ENCODE results near the gene CTNNBL1.

Gene CTNNBL1

GRCh38 chr20:37686762-37687477 lies 6.9 kb upstream of the CTNNBL1 start:
- H3K4me1 ChIP-seq: no peaks in the 10 kb centered on the region
- no peak overlapping the region for H3K27ac ChIP-seq
- H3K9ac ChIP-seq: no peak overlapping the region
- TF ChIP-seq CTCF (IDR thresholded peaks at IDR 0.05): no peak
- no peak overlapping the region for H2AFZ ChIP-seq
- H3K9me3 ChIP-seq (ENCODE audit: control insufficient read depth, low read length): no peaks in the 10 kb centered on the region
- H3K27me3 ChIP-seq (ENCODE audit: control insufficient read depth, insufficient read depth, low read length): no peaks in the 10 kb centered on the region
- H3K4me2 ChIP-seq (ENCODE audit: low read length): no peak overlapping the region
- no peak overlapping the region for H3K4me3 ChIP-seq (ENCODE audit: low read depth, low read length)
- no peaks in the 10 kb centered on the region for H3K79me2 ChIP-seq
- no peaks in the 10 kb centered on the region for H3K36me3 ChIP-seq (ENCODE audit: control insufficient read depth, insufficient read depth, low read length)

GRCh38 chr20:37687478-37687805 lies 6.4 kb upstream of the CTNNBL1 start:
- Histone ChIP-seq H2AFZ (no peak overlapping the region), H3K4me1 (no peaks in the 10 kb centered on the region), H3K36me3 (ENCODE audit: control insufficient read depth, insufficient read depth, low read length) (no peaks in the 10 kb centered on the region), H3K9ac (no peak overlapping the region), H3K27me3 (ENCODE audit: control insufficient read depth, insufficient read depth, low read length) (no peaks in the 10 kb centered on the region), H3K9me3 (ENCODE audit: control insufficient read depth, low read length) (no peaks in the 10 kb centered on the region), H3K79me2 (no peaks in the 10 kb centered on the region), H3K4me2 (ENCODE audit: low read length) (no peak overlapping the region), H3K27ac (no peak overlapping the region), H3K4me3 (ENCODE audit: low read depth, low read length) (no peak overlapping the region)
- TF ChIP-seq CTCF (IDR thresholded peaks at IDR 0.05): no peak

GRCh38 chr20:37688093-37688492 lies 5.7 kb upstream of the CTNNBL1 start:
- Histone ChIP-seq H3K4me3 (ENCODE audit: low read depth, low read length) (no peak overlapping the region), H3K79me2 (no peaks in the 10 kb centered on the region), H3K4me1 (no peaks in the 10 kb centered on the region), H3K27me3 (ENCODE audit: control insufficient read depth, insufficient read depth, low read length) (no peaks in the 10 kb centered on the region), H3K27ac (no peak overlapping the region), H3K9ac (no peak overlapping the region), H3K9me3 (ENCODE audit: control insufficient read depth, low read length) (no peaks in the 10 kb centered on the region), H2AFZ (no peak overlapping the region), H3K4me2 (ENCODE audit: low read length) (no peak overlapping the region), H3K36me3 (ENCODE audit: control insufficient read depth, insufficient read depth, low read length) (no peaks in the 10 kb centered on the region)
- no peak for TF ChIP-seq CTCF (IDR thresholded peaks at IDR 0.05)

- Histone ChIP-seq H3K4me3 (ENCODE audit: low read depth, low read length) (no peak overlapping the region), H3K4me1 (no peaks in the 10 kb centered on the region), H3K9ac (no peak overlapping the region), H3K79me2 (peaks cover 15% of the 10 kb centered on the region), H3K27ac (no peak overlapping the region), H3K36me3 (ENCODE audit: control insufficient read depth, insufficient read depth, low read length) (no peaks in the 10 kb centered on the region), H3K4me2 (ENCODE audit: low read length) (no peak overlapping the region), H3K27me3 (ENCODE audit: control insufficient read depth, insufficient read depth, low read length) (no peaks in the 10 kb centered on the region), H3K9me3 (ENCODE audit: control insufficient read depth, low read length) (no peaks in the 10 kb centered on the region), H2AFZ (no peak overlapping the region)
- TF ChIP-seq CTCF (IDR thresholded peaks at IDR 0.05): no peak
Measured at GRCh38 chr20:37690626-37691369, 3.0 kb upstream of the CTNNBL1 start.
